Loucy (cell line): Measurements from ENCODE around the gene RBBP5.
A peak's percentile ranks its signal among the peaks of the same experiment; 100 is the strongest.

Experiments used
- H2AFZ ChIP-seq: fragments of 200-600 bp; sonication (generic); 2 replicates; pipeline ENCODE4 v1.6.0; 2016; ENCODE audit warnings: antibody characterized with exemption, mild to moderate bottlenecking, low read length, moderate library complexity
- H3F3A ChIP-seq: fragments of 200-600 bp; 2 replicates; pipeline ENCODE4 v1.6.0; 2016; ENCODE audit warnings: antibody characterized with exemption, low read depth, mild to moderate bottlenecking
- H3K27me3 ChIP-seq: fragments of 200-600 bp; sonication (generic); 2 replicates; pipeline ENCODE4 v1.6.1; 2014; ENCODE audit warnings: low read length, mild to moderate bottlenecking; ENCODE audit not compliant: insufficient read depth, poor library complexity, severe bottlenecking
- H3K36me3 ChIP-seq: fragments of 200-600 bp; sonication (generic); 2 replicates; pipeline ENCODE4 v1.6.1; 2016; ENCODE audit warnings: low read length; ENCODE audit not compliant: insufficient read depth
- H3K4me1 ChIP-seq: fragments of 200-600 bp; sonication (generic); 2 replicates; pipeline ENCODE4 v1.5.1; 2014; ENCODE audit warnings: low read length, mild to moderate bottlenecking; ENCODE audit not compliant: insufficient read depth, poor library complexity, severe bottlenecking
- H3K4me2 ChIP-seq: fragments of 200-600 bp; sonication (generic); 2 replicates; pipeline ENCODE4 v1.6.0; 2014; ENCODE audit warnings: antibody characterized with exemption, low read length, low read depth, mild to moderate bottlenecking; ENCODE audit not compliant: poor library complexity, severe bottlenecking
- H3K4me3 ChIP-seq: fragments of 200-600 bp; sonication (generic); 2 replicates; pipeline ENCODE4 v1.5.1; 2014; ENCODE audit warnings: low read length, mild to moderate bottlenecking, mixed read lengths; ENCODE audit not compliant: poor library complexity, severe bottlenecking
- H3K79me2 ChIP-seq: fragments of 200-600 bp; sonication (generic); 2 replicates; pipeline ENCODE4 v1.6.1; 2014; ENCODE audit warnings: low read length; ENCODE audit not compliant: insufficient read depth
- H3K9ac ChIP-seq: fragments of 200-600 bp; sonication (generic); 2 replicates; pipeline ENCODE4 v1.6.0; 2014; ENCODE audit warnings: mild to moderate bottlenecking, low read depth, low read length, moderate library complexity; ENCODE audit not compliant: poor library complexity, severe bottlenecking
- H3K9me2 ChIP-seq: fragments of 200-600 bp; sonication (generic); replicated peaks from 2 replicates; pipeline ENCODE4 v1.6.1; 2016; ENCODE audit warnings: low read depth, low read length, mixed read lengths
- H3K9me3 ChIP-seq: fragments of 200-600 bp; sonication (generic); 2 replicates; pipeline ENCODE4 v1.6.1; 2014; ENCODE audit warnings: mild to moderate bottlenecking, antibody characterized with exemption, low read length, low read depth; ENCODE audit not compliant: insufficient read depth
- H4K20me1 ChIP-seq: fragments of 200-600 bp; sonication (generic); 2 replicates; pipeline ENCODE4 v1.6.0; 2014; ENCODE audit warnings: antibody characterized with exemption, low read length, mild to moderate bottlenecking; ENCODE audit not compliant: insufficient read depth, poor library complexity, severe bottlenecking
- CTCF ChIP-seq: fragments of 200-600 bp; sonication (generic); conservative IDR thresholded peaks from 2 replicates; pipeline ENCODE4 v1.5.1; 2014; ENCODE audit warnings: mild to moderate bottlenecking, antibody characterized with exemption, low read length
- EZH2phosphoT487 ChIP-seq: fragments of 200-600 bp; IDR thresholded peaks from 2 replicates; pipeline ENCODE4 v1.6.1; 2018; ENCODE audit warnings: antibody characterized with exemption, mild to moderate bottlenecking, moderate library complexity, borderline replicate concordance

Gene RBBP5

GRCh38 chr1:205067031-205067430 lies 54.7 kb downstream of the RBBP5 start:
- Histone ChIP-seq H3F3A (no peaks in the 10 kb centered on the region), H3K79me2 (no peaks in the 10 kb centered on the region), H2AFZ (no peak overlapping the region), H3K36me3 (no peaks in the 10 kb centered on the region), H3K9me3 (no peaks in the 10 kb centered on the region), H4K20me1 (no peaks in the 10 kb centered on the region), H3K9me2 (no peaks in the 10 kb centered on the region), H3K9ac (no peak overlapping the region), H3K27me3 (no peaks in the 10 kb centered on the region), H3K4me2 (no peak overlapping the region), H3K4me1 (no peaks in the 10 kb centered on the region), H3K4me3 (no peak overlapping the region)
- TF ChIP-seq CTCF, result no peak
- no peak for TF ChIP-seq EZH2phosphoT487

GRCh38 chr1:205066141-205066818 lies 55.5 kb downstream of the RBBP5 start:
- Histone ChIP-seq H3K9me3 (no peaks in the 10 kb centered on the region), H3K36me3 (no peaks in the 10 kb centered on the region), H3F3A (no peaks in the 10 kb centered on the region), H4K20me1 (no peaks in the 10 kb centered on the region), H2AFZ (no peak overlapping the region), H3K4me1 (peaks cover 2% of the 10 kb centered on the region), H3K4me2 (no peak overlapping the region), H3K4me3 (no peak overlapping the region), H3K27me3 (no peaks in the 10 kb centered on the region), H3K9me2 (no peaks in the 10 kb centered on the region), H3K79me2 (no peaks in the 10 kb centered on the region), H3K9ac (no peak overlapping the region)
- TF ChIP-seq CTCF (peak; percentile 31), EZH2phosphoT487 (no peak)

- Histone ChIP-seq H3K9me3 (no peaks in the 10 kb centered on the region), H3K4me2 (no peak overlapping the region), H3K27me3 (no peaks in the 10 kb centered on the region), H3K79me2 (no peaks in the 10 kb centered on the region), H3K4me1 (peaks cover 3% of the 10 kb centered on the region), H3K4me3 (no peak overlapping the region), H3K36me3 (no peaks in the 10 kb centered on the region), H3K9me2 (no peaks in the 10 kb centered on the region), H3K9ac (no peak overlapping the region), H3F3A (no peaks in the 10 kb centered on the region), H4K20me1 (no peaks in the 10 kb centered on the region), H2AFZ (no peak overlapping the region)
- TF ChIP-seq EZH2phosphoT487 (no peak), CTCF (no peak)
Observed at GRCh38 chr1:205065666-205066065, 56.1 kb downstream of the RBBP5 start.
